ENCODE measurements around the gene GABPB1.
A peak's percentile ranks its signal among the peaks of the same experiment; 100 is the strongest.

GABPB1 gene

DNA sequence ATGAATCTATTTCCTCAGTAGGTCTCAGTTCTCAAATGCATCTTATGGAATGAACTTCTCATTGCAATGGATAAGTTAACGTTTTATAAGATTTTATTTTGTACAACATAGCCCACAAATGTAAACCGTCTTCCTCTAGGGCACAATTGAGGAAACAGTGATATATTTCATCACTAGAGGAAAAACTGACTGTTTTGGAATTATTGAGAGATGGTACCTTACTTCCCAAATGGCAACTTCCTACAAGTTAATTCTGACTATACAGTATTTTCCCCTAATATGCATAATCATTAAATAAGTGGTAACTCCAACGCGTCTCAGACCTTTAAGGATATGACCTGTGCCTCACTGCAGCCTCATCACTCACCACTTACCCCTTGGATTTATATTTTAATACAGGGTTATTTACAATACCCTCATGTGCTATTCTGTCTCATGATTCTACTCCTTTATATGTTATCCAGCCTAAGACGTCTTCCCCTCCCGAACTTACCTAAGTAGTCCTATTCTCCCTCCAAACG lies 13.3 kb downstream of the GABPB1 start:
- no peak for DNase-seq

GRCh38 chr15:50340416-50340815 lies 14.6 kb downstream of the GABPB1 start:
- DNase-seq = no peak

GRCh38 chr15:50339717-50340116 lies 15.3 kb downstream of the GABPB1 start:
- no peak for DNase-seq

DNA sequence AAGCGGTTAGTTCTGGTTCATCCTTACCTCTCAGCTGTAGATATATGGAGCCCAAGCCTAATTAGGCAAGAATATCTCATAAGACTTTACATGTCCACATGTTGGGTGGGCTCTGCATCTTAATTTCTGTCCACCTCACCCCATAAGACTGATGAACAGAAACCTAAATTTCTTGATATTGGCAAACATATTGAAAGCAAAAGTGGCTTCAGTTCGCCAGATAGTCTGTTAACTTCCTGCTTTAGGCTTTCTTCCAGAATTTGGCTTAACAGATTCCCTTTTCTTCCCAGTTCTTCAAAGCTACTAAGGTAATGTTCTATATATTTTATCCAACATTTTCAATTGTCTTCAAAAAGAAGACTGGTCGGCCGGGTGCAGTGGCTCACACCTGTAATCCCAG lies 19.7 kb downstream of the GABPB1 start:
- DNase-seq = no peak

DNA sequence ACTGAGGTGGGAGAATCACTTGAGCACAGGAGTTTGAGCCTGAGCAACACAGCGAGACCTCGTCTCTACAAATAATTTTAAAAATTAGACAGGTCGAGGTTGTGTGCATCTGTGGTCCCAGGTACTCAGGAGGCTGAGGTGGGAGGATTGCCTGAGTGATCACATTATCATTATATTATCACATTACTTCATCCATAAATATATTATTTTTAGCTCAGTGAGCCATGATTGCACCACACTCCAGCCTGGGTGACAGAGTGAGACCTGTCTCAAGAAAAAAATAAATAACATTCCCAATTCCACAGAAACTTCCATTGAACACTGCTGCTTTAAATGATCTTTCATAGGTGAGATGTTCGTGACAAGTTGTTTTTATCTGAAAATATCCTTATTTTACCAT lies 21.8 kb downstream of the GABPB1 start:
- DNase-seq = no peak

- no peak for DNase-seq
Observed at GRCh38 chr15:50330921-50331320, 24.1 kb downstream of the GABPB1 start.

DNA sequence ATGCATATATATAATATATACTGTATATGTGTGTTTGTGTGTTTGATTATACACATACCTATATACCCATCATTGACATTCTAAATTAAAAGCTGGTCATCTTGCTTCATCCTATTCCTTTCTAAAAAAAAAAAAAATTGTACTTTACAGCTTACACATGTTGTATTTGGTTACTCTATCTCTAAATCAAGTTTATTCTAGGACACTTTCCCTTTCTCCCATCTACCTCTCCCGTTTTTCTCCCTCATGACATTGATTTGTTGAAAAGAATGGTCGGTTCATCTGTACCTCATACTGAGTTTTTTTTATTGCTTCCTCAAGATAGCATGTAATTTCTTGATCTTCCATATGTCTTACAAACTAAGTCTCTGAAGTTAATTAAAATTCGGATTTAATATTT lies 26.9 kb downstream of the GABPB1 start:
- DNase-seq = no peak

DNA sequence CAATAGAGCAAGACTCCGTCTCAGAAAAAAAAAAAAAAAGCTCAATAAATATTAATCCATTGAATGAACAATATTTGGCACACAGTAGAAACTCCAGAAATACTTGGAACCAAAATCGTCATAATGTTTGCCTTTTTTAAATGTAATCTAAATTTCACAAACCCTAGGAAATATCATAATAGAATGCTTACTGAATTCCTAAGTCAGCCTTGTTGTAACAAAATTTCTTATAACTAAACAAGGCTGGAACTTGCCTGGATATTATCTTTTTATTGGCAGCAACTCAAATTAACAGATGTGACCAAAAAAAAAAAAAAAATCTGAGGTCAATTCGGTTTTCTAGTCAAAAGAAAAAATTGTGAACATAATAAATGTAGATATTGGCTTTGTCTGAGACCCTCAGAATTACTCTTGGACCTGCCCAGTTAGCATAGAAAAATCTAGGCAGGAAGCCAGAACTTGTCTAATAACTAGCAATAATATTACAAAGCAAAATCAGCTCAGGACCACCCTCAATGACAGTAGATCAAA lies 33.3 kb downstream of the GABPB1 start:
- DNase-seq = no peak

DNA sequence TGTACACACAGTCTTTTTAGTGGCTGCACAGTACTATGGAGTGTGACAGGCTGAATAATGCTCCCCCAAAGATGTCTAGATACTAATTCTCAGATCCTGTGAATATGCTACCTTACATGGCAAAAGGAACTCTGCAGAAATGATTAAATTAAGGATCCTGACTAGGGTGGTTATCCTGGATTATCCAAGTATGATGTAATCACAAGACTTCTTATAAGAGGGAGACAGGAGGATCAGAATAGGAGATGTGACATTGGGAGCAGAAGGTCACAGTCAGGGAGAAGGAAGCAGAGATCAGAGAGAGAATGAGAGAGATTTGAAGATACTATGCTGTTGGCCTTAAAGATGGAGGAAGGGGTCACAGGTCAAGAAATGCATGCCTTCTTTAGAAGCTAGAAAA lies 34.5 kb downstream of the GABPB1 start:
- no peak for DNase-seq

DNA sequence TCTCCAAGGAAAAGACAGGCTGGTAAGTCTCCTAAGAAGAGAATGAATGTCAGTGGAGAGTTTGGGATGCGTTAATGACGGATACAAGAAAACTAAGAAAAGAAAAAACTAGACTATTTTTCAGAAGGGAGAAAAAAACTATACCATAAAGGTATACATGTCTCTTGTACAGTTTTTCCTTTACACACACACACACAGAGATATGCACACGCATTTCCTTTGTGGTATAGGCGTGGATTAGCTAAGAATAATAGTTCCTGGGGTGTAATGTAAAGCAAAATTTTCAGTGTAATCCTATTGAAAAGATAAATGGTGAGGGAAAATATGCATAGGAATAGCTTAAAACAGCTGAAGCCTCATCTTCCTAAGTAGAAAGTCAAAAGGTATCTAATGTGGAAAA lies 36.3 kb downstream of the GABPB1 start:
- no peak for DNase-seq

GRCh38 chr15:50315814-50316630 lies 39.0 kb downstream of the GABPB1 start:
- peak; percentile 32 for DNase-seq

- DNase-seq = no peak
Observed at GRCh38 chr15:50312636-50313035, 42.4 kb downstream of the GABPB1 start.

GRCh38 chr15:50307799-50308198 lies 47.2 kb downstream of the GABPB1 start:
- no peak for DNase-seq

DNA sequence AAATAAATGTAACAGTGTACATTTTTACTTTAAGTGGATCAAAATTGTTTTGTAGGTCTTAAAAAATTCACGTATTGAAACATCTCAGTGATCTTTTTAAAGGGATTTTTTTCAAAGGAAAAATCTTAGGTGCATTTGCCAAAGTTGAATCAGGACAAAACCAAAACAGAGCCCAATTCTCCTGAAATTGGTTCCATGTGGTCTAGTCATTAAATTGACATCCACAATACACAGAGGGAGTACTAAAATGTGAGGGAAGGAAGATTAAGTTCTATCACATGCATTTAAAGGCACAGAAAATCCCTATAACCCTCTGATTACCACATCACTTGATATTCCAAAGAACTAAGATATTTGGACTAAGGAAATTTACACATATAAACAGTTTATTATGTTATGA lies 50.2 kb downstream of the GABPB1 start:
- DNase-seq = no peak

- no peak for DNase-seq
Observed at GRCh38 chr15:50302581-50302980, 52.4 kb downstream of the GABPB1 start.

GRCh38 chr15:50298340-50298739 lies 56.7 kb downstream of the GABPB1 start:
- DNase-seq = no peak

GRCh38 chr15:50295966-50296365 lies 59.0 kb downstream of the GABPB1 start:
- DNase-seq = no peak

GRCh38 chr15:50289749-50290148 lies 65.2 kb downstream of the GABPB1 start:
- DNase-seq = no peak

GRCh38 chr15:50287324-50288116 lies 67.5 kb downstream of the GABPB1 start:
- no peak for DNase-seq

GRCh38 chr15:50281427-50281826 lies 73.6 kb downstream of the GABPB1 start:
- no peak for DNase-seq

DNA sequence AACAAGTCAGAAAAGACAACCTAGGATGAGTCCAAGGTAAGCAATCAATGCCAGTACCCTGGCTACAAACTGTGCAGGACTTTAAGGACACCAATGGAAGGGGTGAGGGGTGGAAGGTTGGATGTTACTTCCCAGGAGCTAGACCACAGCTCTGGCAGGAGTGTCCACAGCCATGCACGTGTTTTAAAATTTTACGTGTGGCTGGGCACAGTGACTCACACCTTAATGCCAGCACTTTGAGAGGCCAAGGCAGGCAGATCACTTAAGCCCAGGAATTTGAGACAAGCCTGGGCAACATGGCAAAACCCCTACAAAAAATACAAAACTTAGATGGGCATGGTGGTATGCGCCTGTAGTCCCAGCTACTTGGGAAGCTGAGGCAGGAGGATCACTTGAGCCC lies 74.7 kb downstream of the GABPB1 start:
- DNase-seq = no peak

DNA sequence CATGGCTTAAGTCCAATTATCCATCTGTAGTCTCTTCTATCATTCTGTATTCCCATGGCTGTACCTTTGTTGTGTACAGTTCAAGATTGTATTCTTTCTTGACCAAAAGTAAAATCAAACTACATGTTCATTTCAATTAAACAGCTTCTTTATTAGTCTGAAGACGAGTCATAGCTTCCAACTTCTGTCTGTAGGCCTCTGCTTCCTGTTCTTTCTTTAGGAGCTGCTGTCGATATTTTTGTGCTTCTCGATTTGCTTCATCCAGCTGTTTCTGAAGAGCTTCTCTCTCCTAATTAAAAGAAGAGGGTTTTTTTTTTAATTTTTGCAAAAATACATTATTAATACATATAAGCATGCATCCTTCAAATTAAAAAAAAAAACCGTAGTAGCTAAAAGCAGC lies 76.5 kb downstream of the GABPB1 start:
- no peak for DNase-seq

- DNase-seq = no peak
Observed at GRCh38 chr15:50277370-50277769, 77.6 kb downstream of the GABPB1 start.

DNA sequence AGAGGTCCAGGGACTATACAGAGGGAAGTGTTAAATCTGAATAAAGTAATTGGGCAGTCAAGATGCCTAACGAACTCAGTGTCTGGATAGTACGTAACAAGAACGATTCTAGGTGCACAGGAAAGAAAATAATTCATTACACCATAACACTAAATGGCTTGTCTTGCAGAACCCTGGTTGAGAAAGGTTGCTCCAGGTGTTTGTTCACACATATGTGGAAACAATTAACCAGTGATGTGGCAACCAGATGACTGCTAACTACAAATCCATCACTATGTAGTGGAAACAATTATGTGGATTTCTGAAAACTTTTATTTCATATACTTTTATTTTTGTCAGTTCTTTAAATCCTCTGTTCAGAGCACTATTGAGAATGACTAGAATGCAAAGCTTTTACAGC lies 79.1 kb downstream of the GABPB1 start:
- no peak for DNase-seq
